ENCODE results near the gene EFCAB12.

DNA sequence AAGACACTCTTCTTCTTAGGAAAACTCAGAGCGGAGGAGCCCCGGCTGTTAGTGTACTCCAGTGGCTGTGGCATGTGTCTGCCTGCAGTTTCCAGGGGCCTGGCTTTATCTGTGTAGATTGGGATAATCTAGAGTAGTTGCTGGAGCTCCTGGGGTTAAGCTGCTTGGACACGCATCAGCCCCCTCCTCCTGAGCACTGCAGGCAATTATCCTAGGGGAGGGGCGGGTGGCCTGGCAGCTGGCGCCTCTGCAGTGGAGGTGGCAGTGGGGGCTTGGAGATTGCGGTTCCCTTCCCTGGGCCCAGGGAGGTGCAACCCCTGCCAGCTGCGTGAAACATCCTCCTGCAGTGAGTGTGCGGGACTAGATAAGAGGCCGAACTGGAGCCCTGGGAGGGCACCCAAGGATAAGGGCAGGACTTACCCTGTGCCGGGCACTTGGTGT lies 68.2 kb downstream of the EFCAB12 start:
- TF ChIP-seq, protein P1, sequence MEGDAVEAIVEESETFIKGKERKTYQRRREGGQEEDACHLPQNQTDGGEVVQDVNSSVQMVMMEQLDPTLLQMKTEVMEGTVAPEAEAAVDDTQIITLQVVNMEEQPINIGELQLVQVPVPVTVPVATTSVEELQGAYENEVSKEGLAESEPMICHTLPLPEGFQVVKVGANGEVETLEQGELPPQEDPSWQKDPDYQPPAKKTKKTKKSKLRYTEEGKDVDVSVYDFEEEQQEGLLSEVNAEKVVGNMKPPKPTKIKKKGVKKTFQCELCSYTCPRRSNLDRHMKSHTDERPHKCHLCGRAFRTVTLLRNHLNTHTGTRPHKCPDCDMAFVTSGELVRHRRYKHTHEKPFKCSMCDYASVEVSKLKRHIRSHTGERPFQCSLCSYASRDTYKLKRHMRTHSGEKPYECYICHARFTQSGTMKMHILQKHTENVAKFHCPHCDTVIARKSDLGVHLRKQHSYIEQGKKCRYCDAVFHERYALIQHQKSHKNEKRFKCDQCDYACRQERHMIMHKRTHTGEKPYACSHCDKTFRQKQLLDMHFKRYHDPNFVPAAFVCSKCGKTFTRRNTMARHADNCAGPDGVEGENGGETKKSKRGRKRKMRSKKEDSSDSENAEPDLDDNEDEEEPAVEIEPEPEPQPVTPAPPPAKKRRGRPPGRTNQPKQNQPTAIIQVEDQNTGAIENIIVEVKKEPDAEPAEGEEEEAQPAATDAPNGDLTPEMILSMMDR (IDR thresholded peaks at IDR 0.05): no peak
- TF ChIP-seq POLR2AphosphoS5 (IDR thresholded peaks at IDR 0.05): no peak
